ENCODE results near the gene SLC24A4.

Gene SLC24A4

DNA sequence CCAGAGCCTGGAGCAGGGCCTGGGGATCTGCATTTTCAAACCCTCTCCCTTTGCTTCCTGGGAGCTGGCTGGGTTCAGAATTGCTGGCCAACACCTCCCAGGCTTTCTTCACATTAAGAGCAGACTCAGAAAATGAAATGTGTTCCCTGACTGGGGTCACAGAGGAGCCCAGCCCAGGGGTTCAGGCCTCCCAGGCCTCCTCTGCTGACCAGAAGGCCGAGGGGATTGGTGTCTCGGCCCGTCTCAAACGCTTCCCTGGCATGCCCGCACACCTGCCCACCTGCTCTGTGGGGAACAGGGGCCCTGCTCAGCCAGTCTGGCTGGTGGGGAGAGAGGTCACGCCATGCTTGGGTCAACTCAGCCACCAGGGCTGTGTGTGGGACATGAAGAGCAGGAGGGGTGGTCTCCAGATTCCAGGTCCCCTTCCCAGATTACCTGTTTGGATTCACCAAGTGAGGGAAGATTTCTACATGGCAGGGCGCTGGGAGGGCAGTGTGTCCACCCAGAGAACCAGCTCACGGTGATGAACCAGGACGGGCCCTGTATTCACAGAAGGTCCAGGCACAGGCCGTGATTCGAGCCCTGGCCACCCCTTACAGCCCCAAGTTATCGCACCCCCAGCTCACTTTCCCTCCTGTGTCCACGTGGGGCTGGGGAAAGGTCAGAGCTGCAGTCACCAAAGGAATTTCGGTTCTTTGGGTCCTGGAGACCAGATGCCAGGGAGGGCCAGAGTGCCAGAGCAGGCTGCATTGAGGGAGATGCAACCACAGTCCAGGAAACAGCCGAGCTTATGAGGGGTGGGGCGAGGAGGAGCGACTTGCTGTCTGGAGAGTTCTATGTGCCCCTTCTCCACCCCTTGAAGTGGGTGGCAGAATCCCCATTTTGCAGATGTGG lies 135.4 kb downstream of the SLC24A4 start:
- Histone ChIP-seq H3K36me3 (ENCODE audit: control insufficient read depth, insufficient read depth, low read length) (no peaks in the 10 kb centered on the region), H3K27ac (ENCODE audit: low read depth, low read length, severe bottlenecking) (no peak overlapping the region), H3K9me3 (ENCODE audit: control insufficient read depth, low read length) (no peaks in the 10 kb centered on the region), H3K4me3 (ENCODE audit: extremely low read depth, insufficient read depth, low read length, poor library complexity, severe bottlenecking) (no peak overlapping the region), H3K4me1 (ENCODE audit: control insufficient read depth, insufficient read depth, low read length, poor library complexity, severe bottlenecking) (peaks cover 12% of the 10 kb centered on the region)
- 91 to 93% methylated on average over 11 to 15 of the region's 17 CpGs for WGBS, 2 experiments (ENCODE audit: insufficient coverage in 2 of 2)

DNA sequence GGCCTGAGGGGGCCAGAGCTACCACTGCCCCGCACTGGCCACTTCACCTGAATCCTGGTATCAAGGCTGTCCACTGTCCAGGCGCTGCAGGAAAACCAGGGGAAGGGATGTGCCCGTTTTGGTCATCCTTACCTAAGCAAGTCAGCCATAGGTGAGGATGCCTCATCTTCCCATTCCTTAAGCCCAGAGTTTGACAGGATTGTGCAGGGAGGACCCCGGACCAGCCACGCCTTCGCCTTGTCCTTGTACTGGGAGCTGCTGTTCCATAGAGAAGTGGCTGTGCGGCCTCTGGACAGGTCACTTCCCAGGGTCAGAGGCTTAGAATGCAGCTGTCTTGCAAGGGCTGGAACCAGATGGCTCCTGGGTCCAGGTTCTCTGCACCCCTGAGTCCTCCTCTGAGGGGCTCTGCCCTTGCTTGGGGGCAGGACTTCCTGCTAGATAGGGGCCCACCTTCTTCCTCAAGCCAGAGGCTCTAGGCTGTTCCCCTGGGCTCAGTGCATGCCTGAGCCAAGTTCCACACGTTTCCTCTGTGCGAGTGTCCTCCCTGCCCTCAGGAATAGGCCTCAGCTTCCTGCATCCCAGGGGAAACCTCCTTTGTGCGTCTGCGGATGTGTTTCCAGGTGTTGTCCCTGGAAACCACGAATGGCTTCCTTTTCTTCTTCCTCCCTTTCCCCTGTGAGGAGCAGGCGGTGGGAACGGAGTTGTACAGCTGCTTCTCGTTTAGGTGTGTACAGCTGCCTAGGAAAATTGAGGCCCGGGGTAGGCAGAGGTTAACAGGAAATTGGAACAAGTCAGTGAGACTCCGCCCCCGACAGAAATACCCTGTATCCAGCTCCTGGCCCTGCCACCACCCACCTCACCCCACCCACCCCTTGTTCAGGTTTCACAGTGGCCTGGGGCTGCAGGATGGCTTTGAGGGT lies 136.3 kb downstream of the SLC24A4 start:
- WGBS, 2 experiments (ENCODE audit: insufficient coverage in 2 of 2) = 90 to 91% methylated on average over 10 to 11 of the region's 18 CpGs
- Histone ChIP-seq H3K4me1 (ENCODE audit: control insufficient read depth, insufficient read depth, low read length, poor library complexity, severe bottlenecking) (peaks cover 12% of the 10 kb centered on the region), H3K27ac (ENCODE audit: low read depth, low read length, severe bottlenecking) (no peak overlapping the region)

DNA sequence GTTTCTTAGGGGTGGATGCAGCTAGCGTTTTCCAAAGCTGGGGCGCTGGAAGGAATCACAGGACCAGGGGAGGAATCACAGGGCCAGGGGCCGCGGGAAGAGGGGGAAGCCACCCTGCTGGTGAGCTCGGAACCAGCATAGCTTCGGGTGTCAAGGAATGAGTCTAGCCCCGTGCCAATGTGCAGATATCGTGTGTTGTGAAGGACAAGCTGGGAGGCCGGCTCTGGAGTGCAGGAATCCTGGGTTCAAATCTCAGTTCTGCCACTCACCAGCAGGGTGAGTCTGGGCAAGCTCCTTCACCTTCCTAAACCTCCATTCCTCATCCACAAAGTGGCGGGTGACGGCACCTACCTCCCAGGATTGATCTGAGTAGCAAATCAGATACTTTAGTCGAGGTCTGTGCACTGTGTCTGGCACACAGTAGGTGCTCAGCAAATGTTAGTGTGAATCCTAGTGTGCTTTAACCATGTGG lies 137.0 kb downstream of the SLC24A4 start:
- WGBS, 2 experiments (ENCODE audit: insufficient coverage in 2 of 2) = 81 to 83% methylated on average over 9 to 11 of the region's 12 CpGs
- Histone ChIP-seq H3K9me3 (ENCODE audit: control insufficient read depth, low read length) (no peaks in the 10 kb centered on the region), H3K36me3 (ENCODE audit: control insufficient read depth, insufficient read depth, low read length) (no peaks in the 10 kb centered on the region), H3K4me1 (ENCODE audit: control insufficient read depth, insufficient read depth, low read length, poor library complexity, severe bottlenecking) (peaks cover 12% of the 10 kb centered on the region), H3K4me3 (ENCODE audit: extremely low read depth, insufficient read depth, low read length, poor library complexity, severe bottlenecking) (no peak overlapping the region), H3K27ac (ENCODE audit: low read depth, low read length, severe bottlenecking) (no peak overlapping the region)

More for the DNA sequence above, 136.3 kb downstream of the SLC24A4 start:
- Histone ChIP-seq H3K9me3 (ENCODE audit: control insufficient read depth, low read length) (no peaks in the 10 kb centered on the region), H3K36me3 (ENCODE audit: control insufficient read depth, insufficient read depth, low read length) (no peaks in the 10 kb centered on the region), H3K4me3 (ENCODE audit: extremely low read depth, insufficient read depth, low read length, poor library complexity, severe bottlenecking) (no peak overlapping the region)

DNA sequence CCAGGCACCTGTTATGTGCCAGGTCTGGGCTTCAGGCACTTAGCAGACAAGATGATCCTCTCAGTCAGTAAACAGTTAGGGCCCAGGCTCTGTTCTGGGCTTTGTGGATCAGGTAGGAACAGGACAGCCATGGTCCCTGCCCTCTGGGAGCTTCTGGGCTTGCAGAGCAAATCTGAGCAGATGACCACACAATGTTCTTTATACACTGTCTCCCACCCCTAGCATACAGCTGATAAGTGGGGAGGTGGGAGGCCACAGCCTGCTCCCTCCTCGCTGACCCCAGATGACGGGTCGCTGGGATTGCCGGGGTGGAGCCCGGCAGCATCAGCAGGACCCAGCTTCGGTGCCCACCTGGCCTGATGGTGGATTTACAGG lies 137.6 kb downstream of the SLC24A4 start:
- peaks cover 12% of the 10 kb centered on the region for H3K4me1 ChIP-seq (ENCODE audit: control insufficient read depth, insufficient read depth, low read length, poor library complexity, severe bottlenecking)
- no peaks in the 10 kb centered on the region for H3K9me3 ChIP-seq (ENCODE audit: control insufficient read depth, low read length)
- 90% methylated on average over 4 of the region's 6 CpGs; no CpG with 5 or more reads in 1 of the 2 experiments for WGBS, 2 experiments (ENCODE audit: insufficient coverage in 2 of 2)
- no peaks in the 10 kb centered on the region for H3K36me3 ChIP-seq (ENCODE audit: control insufficient read depth, insufficient read depth, low read length)
- no peak overlapping the region for H3K4me3 ChIP-seq (ENCODE audit: extremely low read depth, insufficient read depth, low read length, poor library complexity, severe bottlenecking)
- H3K27ac ChIP-seq (ENCODE audit: low read depth, low read length, severe bottlenecking) = no peak overlapping the region

GRCh38 chr14:92460916-92461579 lies 138.1 kb downstream of the SLC24A4 start:
- WGBS, 2 experiments (ENCODE audit: insufficient coverage in 2 of 2) = 75 to 80% methylated on average over 16 to 18 of the region's 19 CpGs
- Histone ChIP-seq H3K4me1 (ENCODE audit: control insufficient read depth, insufficient read depth, low read length, poor library complexity, severe bottlenecking) (peaks cover 12% of the 10 kb centered on the region), H3K36me3 (ENCODE audit: control insufficient read depth, insufficient read depth, low read length) (no peaks in the 10 kb centered on the region), H3K9me3 (ENCODE audit: control insufficient read depth, low read length) (no peaks in the 10 kb centered on the region), H3K4me3 (ENCODE audit: extremely low read depth, insufficient read depth, low read length, poor library complexity, severe bottlenecking) (no peak overlapping the region), H3K27ac (ENCODE audit: low read depth, low read length, severe bottlenecking) (no peak overlapping the region)

DNA sequence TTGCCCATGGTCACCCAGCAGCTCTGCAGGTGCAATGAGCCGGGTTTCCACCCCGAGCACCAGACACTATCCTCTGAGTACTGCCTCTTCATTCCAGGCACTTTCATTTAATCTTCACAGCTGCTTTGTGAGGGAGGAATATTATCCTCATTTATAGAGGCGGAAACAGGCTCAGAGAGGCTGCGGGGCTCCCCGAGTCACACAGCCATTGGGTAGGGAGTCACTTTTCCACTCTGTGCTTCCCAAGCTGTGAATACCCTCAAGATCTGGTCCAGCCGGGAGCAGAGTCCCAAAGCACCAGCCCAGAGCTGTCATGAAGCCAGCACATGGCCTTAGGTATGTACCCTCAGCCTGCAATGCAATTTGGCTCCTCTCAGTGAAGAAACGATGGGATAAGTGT lies 138.9 kb downstream of the SLC24A4 start:
- H3K4me3 ChIP-seq (ENCODE audit: extremely low read depth, insufficient read depth, low read length, poor library complexity, severe bottlenecking) = no peak overlapping the region
- no peaks in the 10 kb centered on the region for H3K36me3 ChIP-seq (ENCODE audit: control insufficient read depth, insufficient read depth, low read length)
- no peaks in the 10 kb centered on the region for H3K9me3 ChIP-seq (ENCODE audit: control insufficient read depth, low read length)
- WGBS, 2 experiments (ENCODE audit: insufficient coverage in 2 of 2) = 97 to 100% methylated on average over 3 to 4 of the region's 7 CpGs
- H3K4me1 ChIP-seq (ENCODE audit: control insufficient read depth, insufficient read depth, low read length, poor library complexity, severe bottlenecking) = peaks cover 12% of the 10 kb centered on the region
- H3K27ac ChIP-seq (ENCODE audit: low read depth, low read length, severe bottlenecking) = no peak overlapping the region

DNA sequence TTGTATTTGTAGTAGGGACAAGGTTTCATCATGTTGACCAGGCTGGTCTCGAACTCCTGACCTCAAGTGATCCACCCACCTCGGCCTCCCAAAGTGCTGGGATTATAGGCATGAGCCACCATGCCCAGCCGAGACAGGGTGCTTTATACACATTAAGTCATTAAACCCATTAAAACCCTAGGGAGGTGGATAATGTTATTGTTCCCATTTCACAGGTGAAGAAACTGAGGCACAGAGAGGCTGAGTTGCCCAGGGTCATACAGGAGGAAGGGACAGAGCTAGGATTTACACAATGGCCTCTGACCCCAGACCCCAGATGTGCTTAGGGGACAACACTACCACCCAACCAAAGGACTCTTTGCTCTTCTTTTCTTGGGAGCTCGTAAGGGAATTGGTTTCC lies 139.6 kb downstream of the SLC24A4 start:
- Histone ChIP-seq H3K27ac (ENCODE audit: low read depth, low read length, severe bottlenecking) (no peak overlapping the region), H3K4me1 (ENCODE audit: control insufficient read depth, insufficient read depth, low read length, poor library complexity, severe bottlenecking) (peaks cover 12% of the 10 kb centered on the region), H3K9me3 (ENCODE audit: control insufficient read depth, low read length) (peaks cover 4% of the 10 kb centered on the region), H3K36me3 (ENCODE audit: control insufficient read depth, insufficient read depth, low read length) (no peaks in the 10 kb centered on the region), H3K4me3 (ENCODE audit: extremely low read depth, insufficient read depth, low read length, poor library complexity, severe bottlenecking) (no peak overlapping the region)
- 100% methylated on average over 1 of the region's 4 CpGs; no CpG with 5 or more reads in 1 of the 2 experiments for WGBS, 2 experiments (ENCODE audit: insufficient coverage in 2 of 2)

- Histone ChIP-seq H3K36me3 (ENCODE audit: control insufficient read depth, insufficient read depth, low read length) (no peaks in the 10 kb centered on the region), H3K9me3 (ENCODE audit: control insufficient read depth, low read length) (peaks cover 6% of the 10 kb centered on the region), H3K4me1 (ENCODE audit: control insufficient read depth, insufficient read depth, low read length, poor library complexity, severe bottlenecking) (peaks cover 12% of the 10 kb centered on the region), H3K27ac (ENCODE audit: low read depth, low read length, severe bottlenecking) (no peak overlapping the region), H3K4me3 (ENCODE audit: extremely low read depth, insufficient read depth, low read length, poor library complexity, severe bottlenecking) (no peak overlapping the region)
- WGBS, 2 experiments (ENCODE audit: insufficient coverage in 2 of 2) = 75 to 88% methylated on average over 3 of the region's 12 CpGs
Measured at GRCh38 chr14:92463141-92463540, 140.2 kb downstream of the SLC24A4 start.

- 93 to 100% methylated on average over 2 of the region's 6 CpGs for WGBS, 2 experiments (ENCODE audit: insufficient coverage in 2 of 2)
- Histone ChIP-seq H3K36me3 (ENCODE audit: control insufficient read depth, insufficient read depth, low read length) (no peaks in the 10 kb centered on the region), H3K9me3 (ENCODE audit: control insufficient read depth, low read length) (peaks cover 10% of the 10 kb centered on the region), H3K27ac (ENCODE audit: low read depth, low read length, severe bottlenecking) (no peak overlapping the region), H3K4me3 (ENCODE audit: extremely low read depth, insufficient read depth, low read length, poor library complexity, severe bottlenecking) (no peak overlapping the region), H3K4me1 (ENCODE audit: control insufficient read depth, insufficient read depth, low read length, poor library complexity, severe bottlenecking) (peaks cover 11% of the 10 kb centered on the region)
Measured at GRCh38 chr14:92464156-92464555, 141.2 kb downstream of the SLC24A4 start.

DNA sequence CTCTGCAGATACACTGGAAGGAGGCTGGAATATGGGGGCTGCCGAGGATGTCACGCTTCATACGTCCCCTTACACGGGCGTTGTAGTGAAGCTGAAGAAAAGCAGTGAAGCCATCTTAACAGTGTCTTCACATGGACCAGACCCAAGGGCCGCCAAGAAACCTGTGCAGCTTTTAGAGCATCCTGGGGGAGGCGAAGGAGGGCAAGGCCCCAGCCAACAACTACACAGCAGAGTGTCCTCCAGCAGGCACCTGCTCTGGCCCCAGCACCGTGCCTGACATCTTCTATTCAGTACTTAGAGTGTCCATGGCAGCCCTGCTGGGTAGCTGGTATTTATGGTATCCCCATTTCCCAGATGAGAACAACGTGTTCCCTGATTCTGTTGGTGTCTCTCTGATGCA lies 141.8 kb downstream of the SLC24A4 start:
- Histone ChIP-seq H3K27ac (ENCODE audit: low read depth, low read length, severe bottlenecking) (no peak overlapping the region), H3K4me1 (ENCODE audit: control insufficient read depth, insufficient read depth, low read length, poor library complexity, severe bottlenecking) (peaks cover 6% of the 10 kb centered on the region), H3K9me3 (ENCODE audit: control insufficient read depth, low read length) (peaks cover 10% of the 10 kb centered on the region), H3K36me3 (ENCODE audit: control insufficient read depth, insufficient read depth, low read length) (no peaks in the 10 kb centered on the region), H3K4me3 (ENCODE audit: extremely low read depth, insufficient read depth, low read length, poor library complexity, severe bottlenecking) (no peak overlapping the region)
- WGBS, 2 experiments (ENCODE audit: insufficient coverage in 2 of 2) = 90 to 97% methylated on average over 8 of the region's 9 CpGs

Measured in mesodermal cell (in vitro differentiated cells).